A549 treated with Mapracorat at 1 μM for 4 hours (cell line): Measurements from ENCODE around the gene GIMAP7. TPM values are rescaled to one million over a fixed set of nuclear protein-coding genes. Genes with fewer than 3 reads are reported as not detected.

Experiments
- total RNA-seq: library from RNA; stranded (reverse); fragments of 200-300 nt; extraction: Qiagen RNA extraction; gene quantifications from 5 replicates; pipeline ENCODE4 v1.2.3, GENCODE V29; 2022

GIMAP7 gene
- not detected in 5 replicates for total RNA-seq

DNA sequence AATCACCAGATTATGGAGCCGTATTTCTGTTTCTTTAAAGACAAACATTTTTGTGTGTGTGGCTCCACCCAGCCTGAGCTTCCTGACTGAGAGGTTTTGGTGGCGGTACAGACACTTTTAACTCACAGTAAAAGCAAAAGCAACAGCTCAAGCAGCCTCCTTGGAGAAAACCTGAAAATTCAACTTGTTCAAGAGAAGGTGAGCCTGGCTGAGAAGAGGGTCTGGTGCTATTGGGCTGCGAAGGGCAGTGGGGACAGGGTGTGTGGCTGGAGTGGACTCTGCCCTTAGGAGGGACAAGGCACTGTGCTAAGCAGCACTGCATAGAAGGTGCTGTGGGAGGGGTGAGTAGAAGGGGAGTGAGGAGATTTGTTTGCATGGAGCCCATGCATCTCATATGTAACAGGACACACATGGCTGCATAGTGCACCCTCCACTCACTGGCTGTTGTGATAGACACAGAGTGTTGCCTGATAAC lies at the start of gene GIMAP7:
GIMAP7 (plus strand) TSS at position 125 of the 475 bp plus-strand sequence. CDS start 5,103 bp downstream, outside the sequence.

DNA sequence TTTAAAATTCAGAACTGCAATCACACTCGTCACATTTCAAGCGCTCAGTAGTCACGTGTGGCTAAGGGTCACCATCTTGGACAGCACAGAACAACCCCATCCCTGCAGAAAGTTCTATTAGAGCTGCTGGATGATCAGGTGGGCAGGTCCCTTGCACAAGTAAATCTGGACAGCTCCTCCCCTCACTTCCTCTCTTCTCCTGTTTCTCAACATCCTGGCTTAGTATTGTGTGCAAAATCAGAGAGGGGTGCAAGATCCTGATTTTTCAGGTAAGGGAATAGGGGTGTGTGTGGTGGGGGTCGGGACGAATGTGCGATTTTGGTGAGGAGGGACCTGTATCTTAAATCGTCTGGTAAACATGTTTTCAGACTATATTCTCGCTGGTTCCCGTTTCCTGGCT lies 52.5 kb downstream of the GIMAP7 start, which contains the start of gene GIMAP4:
GIMAP4 (plus strand) TSS at position 222 of the 400 bp plus-strand sequence. CDS start 2,512 bp downstream, outside the sequence.

Other genes with a start within 250 kb of the GIMAP7 start
- gene LRRC61, start 191.5 kb upstream of the GIMAP7 start, total RNA-seq = not detected in 5 replicates
- 0.02 to 0.22 TPM in 2 of 5 replicates, not detected in the others for gene ACTR3C, start 191.3 kb upstream of the GIMAP7 start, total RNA-seq
- gene RARRES2, start 173.2 kb upstream of the GIMAP7 start, total RNA-seq = not detected in 5 replicates
- 61.3 to 88.2 TPM (median 85.5 TPM) in 5 replicates for gene REPIN1, start 146.1 kb upstream of the GIMAP7 start, total RNA-seq
- 5.6 to 7.6 TPM (median 5.8 TPM) in 5 replicates for gene ZNF775, start 135.5 kb upstream of the GIMAP7 start, total RNA-seq
- gene GIMAP8, start 64.2 kb upstream of the GIMAP7 start, total RNA-seq = not detected in 5 replicates
- not detected in 5 replicates for gene GIMAP4, start 52.5 kb downstream of the GIMAP7 start, total RNA-seq
- gene GIMAP6, start 117.5 kb downstream of the GIMAP7 start, total RNA-seq = not detected in 5 replicates
- not detected in 5 replicates for gene GIMAP2, start 170.8 kb downstream of the GIMAP7 start, total RNA-seq
- not detected in 5 replicates for gene GIMAP1, start 201.7 kb downstream of the GIMAP7 start, total RNA-seq
- 0.08 TPM in 1 of 5 replicates, not detected in the others for gene GIMAP5, start 222.5 kb downstream of the GIMAP7 start, total RNA-seq